ENCODE results near the gene PHEX.

The PHEX gene

DNA sequence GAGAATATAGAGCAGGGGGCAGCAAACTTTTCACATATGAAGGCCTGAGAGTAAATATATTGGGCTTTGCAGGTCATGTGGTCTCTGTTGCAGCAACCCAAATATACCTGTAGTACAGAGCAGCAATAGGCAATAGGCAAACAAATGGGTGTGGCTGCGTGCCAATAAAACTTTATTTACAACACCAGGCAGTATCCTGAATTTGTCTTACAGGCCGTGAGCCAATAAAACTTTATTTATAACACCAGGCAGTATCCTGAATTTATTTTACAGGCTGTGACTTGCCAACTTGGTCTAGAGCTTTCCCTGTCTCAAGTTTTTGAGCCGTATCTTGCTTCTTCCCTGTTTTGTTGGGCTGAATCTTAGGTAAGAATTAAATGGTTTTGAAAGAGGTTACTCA lies 118.2 kb downstream of the PHEX start:
- no peak for DNase-seq (ENCODE audit: low spot score)

DNA sequence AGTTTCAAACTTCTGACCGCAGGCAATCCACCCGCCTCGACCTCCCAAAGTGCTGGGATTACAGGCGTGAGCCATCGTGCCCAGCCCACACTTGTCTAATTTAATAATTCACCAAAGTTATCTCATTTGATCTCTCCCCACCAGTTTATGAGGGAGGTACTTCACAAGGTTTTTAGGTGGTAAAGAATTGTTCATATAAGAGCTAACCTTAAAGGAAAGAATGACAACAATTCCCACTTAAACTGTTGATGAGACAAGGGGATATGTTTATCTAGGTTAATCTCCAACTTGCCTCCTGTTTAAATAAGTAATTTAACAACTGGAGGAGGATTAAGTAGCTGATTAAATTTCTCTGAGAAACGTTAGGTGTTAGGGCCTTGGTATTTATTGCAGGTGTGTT lies 123.0 kb downstream of the PHEX start:
- no peak for DNase-seq (ENCODE audit: low spot score)

DNA sequence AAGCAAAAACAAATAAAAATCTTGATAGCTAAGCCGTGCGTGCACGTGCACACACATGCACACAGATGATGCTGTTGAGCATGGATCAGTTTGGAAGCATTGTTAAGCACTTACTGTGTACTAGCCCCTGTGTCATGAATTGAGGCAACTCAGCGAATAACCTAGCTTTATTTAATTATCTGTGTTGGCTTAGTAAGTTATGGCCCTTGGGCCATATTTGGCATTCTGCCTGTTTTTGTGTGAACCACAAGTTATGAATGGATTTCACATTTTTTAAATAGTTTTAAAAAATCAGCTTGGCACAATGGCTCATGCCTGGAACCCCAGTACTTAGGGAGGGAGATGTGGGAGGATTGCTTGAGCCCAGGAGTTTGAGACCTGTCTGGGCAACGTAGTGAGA lies 126.9 kb downstream of the PHEX start:
- DNase-seq (ENCODE audit: low spot score), result no peak

DNA sequence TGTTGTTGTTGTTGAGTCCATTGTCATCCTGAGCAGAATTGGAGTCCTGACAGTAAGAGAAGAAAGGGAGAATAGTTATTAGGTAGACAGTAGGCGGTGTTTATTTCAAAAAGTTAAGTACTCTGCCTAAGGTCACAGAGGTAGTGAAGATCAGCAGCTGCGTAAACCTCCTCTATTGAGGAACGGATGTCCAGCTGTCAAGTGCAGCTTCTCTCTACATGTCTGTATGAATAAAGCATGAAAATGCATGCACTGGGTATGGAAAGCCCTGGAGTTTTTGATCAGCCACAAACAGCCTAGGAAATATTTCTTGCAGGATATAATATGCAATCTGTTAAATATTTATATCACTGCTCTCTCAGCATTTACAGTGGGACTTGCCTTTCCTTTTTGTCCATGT lies 131.2 kb downstream of the PHEX start:
- no peak for DNase-seq (ENCODE audit: low spot score)

DNA sequence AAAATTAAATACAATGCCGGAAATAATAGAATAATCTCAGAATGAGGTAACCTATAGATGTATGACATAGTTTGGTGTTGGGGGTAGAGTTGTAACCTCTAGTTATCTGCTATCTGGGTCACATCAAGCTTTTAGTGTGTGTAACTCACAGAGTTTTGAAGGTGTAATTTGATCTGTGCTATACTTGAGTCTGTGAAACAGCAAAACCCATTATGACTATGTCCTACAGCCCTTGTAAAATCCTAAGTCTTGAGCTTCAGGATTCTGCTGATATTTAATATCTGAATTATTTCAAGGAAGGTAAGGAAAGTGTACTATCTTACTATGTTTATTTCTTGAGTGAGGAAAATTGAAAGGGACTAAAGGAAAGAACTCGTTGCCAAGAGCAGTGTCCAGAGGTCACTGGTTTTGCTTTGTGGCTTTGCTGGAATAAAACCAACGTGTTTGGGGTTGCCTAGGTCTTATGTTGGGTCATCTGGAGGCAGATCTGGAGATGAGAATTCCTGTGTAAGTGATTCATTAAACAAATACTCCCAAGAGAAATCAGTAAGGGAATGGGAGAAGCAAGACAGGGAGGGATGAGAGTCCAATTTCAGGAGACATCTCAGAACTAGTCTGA lies 132.8 kb downstream of the PHEX start:
- DNase-seq (ENCODE audit: low spot score), result no peak

DNA sequence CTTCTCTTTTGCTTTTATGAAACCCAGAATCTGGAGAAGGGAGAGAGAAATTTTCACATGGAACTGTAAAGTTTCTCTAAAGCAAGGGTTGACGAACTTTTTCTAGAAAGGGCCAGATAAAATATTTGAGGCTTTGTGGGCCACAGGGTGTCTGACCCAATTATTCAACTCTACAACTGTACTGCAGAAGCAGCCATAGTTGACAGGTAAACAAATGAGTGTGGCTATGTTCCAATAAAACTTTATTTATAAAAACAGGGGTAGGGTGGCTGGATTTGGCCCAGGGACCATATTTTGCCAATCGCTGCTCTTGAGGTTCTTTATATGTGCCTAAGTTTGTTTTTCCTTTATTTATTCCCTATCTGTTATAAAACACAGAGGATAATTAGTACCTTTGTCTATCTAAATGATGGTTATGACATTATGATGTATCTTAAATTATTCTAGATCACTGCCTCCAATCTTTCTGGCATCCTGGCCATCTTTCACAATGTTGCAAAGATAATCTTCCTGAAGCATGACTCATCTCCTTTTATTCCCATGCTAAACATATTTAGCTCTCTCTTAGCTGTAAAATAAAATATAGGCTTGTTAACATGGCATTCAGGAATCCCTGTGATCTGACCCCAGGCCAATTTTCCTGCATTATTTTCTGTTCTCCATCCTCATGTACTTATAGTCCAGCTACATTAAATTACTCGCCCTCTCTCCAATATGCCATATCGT lies 133.8 kb downstream of the PHEX start:
- DNase-seq (ENCODE audit: low spot score), result no peak

DNA sequence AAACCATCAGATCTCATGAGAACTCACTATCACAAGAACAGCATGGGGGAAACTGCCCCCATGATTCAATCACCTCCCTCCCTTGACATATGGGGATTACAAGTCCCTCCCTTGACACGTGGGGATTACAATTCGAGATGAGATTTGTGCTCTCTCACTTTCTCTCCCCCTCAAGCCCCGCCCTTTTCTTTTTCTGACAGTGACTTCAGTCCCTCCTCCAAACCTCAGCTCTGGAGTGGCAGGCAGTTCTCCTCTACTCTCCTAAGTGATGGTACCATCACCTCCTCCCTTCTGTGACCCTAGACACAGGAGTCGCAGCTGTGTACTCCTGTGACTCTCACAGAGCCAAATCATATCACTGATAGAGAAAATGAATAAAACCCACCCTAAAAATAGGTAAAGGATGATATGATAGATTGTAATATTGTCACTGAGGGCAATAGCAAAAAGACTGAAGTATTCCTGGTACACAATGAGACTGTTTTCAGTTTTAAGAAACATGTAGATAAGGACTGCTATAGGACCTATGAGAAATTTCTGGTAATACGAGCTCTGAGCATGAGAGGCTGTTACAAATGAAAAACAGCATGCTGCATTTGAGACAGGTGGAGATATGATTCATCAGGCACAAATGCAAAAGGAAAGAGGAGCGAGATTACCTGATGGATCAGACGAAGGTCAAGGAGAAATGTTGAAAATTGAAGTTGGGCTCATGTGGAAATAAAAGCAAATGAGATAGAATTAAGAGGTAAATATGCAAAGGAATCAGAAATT lies 139.3 kb downstream of the PHEX start:
- no peak for DNase-seq (ENCODE audit: low spot score)

DNA sequence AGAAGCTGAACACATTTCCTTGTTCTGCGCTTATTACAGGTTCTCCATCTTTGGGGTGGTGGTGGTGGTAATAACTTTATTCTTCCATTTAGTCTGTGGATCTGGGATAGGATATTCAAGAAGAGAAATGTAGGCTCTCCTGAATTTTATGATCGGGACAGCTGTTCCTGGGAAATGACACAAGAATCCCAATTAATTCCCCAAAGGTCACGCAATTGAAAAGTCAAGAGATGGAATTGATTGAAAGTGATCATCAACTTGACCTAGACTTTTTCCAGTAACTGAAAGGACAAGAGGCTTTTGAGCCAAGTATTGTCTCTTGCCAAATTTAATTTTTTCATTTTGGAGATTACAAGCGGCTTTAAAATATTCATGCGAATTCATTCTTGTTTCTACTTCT lies 141.8 kb downstream of the PHEX start:
- no peak for DNase-seq (ENCODE audit: low spot score)

DNA sequence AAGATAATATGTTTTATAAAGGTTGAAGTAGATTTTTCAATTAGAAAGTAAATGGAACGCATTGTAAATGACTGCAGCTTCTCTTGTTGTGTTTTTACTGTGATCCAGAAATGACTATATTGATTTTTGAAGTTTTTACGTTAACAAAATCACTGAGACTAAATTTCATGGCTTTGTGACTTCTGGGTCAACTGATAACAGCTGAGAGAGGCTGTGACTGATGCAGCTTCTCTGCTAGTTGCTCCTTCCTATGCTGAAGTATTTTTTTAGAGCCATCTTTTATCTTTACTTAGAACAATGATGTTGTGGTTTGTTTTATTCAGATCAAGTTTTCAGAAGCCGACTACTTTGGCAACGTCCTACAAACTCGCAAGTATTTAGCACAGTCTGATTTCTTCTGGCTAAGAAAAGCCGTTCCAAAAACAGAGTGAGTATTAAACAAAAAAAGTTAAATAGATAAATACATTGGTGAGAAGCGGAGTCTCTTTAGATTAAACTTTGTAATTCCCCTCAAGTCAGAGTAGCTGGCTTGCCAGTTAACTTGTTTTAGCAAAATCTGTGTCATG lies 145.9 kb downstream of the PHEX start:
- DNase-seq (ENCODE audit: low spot score), result no peak

DNA sequence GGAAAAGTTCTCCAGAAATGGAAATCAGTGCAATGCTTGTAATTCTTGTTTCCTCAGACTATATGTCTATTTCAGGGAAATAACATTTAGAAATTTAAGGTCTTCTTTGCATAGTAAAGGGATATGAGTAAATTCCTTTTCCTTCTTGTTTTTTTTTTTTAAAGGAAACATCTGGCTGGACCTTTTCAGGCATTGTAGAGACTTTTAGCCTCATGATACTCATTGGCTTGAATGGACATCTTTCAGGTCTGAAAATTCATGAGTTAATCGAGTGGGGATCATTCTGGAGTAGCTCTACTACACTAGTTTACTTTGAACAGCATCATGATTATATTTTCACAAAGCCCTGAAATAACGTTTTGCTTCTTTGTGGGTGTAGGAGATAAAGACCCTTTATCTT lies 152.0 kb downstream of the PHEX start:
- no peak for DNase-seq (ENCODE audit: low spot score)

DNA sequence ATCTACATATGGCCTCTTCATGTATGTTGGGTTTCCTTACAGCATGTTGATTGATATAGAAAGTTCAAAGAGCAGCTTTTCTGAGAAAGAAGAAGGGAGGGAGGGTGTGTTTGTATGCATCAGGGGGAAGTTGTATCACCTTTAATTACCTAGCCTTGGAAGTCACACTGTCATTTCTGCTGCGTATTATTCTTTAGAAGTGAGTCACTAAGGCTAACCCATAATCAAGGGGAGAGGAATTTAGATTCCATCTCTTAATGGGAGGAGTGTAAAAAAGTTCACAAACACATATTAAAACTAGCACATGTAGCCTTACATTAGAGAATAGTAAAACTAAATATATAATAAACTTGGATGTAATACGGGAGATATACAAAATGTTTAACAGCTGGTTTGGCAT lies 154.0 kb downstream of the PHEX start:
- DNase-seq (ENCODE audit: low spot score), result no peak

DNA sequence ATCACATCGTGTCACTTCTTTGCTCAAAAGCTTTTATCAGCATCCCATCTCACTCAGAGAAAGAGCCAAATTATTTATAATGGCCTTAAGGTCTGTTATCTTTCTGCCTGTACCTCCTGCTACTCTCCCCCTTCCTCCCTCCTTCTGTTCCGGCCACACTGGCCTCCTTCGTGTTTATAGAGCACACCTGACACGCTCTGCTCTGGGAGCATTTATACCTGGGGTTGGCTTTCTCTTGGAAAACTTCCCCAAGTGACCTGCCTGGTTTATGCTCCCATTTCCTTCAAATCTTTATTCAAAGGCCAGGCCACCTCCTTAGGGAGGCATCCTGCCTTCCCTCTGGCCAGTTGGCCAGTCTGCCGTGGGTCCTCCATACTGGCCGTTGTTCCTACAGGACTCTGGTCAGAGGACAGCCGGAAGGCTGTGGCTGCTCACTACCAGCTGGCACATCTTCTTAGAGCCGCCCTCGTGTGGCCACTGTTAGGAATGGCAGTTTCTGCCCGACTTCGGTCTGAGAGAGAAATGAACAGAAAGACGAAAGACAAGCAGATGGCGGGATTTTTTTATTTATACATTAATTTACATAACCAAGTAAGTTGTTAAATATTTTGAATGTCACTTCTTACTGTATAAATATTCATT lies 160.4 kb downstream of the PHEX start:
- DNase-seq (ENCODE audit: low spot score), result peak; percentile 52

DNA sequence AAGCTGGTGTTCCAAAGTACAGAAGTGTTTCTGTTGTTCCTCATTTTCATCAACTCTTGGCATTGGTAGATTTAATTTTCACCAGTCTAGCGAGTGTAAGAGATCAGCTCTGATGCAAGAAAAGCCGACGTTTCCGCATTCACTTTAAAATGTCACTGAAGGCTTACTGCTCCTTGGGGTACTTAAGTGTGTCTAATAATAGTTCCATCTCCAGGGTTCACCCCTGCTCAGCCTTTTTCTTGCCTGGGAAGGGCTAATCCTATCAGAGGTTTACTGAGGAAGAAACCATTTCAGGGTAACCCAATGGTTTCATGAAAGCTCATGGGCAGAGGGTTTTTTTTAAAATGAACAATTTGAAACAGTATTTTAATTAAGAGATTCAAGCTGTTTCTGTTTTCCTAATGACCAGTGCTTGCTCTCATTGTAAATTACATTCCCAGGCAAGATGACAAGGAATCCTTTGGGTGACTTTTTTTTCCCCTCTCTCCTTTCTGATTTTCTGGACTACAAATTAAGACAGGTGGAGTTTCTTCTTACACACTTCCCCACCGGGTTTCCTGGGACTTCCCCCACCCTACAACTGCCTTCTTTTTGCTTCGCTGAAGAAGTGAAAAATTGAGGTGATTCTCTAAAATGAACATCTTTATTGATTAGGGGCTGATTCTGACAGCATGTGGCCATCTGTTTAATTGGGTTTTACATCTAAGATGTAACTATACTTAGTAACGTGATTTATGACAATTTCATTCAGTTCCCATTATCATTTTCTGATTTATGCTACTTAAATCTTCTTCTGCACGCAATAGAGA lies 161.9 kb downstream of the PHEX start:
- DNase-seq (ENCODE audit: low spot score), result no peak

DNA sequence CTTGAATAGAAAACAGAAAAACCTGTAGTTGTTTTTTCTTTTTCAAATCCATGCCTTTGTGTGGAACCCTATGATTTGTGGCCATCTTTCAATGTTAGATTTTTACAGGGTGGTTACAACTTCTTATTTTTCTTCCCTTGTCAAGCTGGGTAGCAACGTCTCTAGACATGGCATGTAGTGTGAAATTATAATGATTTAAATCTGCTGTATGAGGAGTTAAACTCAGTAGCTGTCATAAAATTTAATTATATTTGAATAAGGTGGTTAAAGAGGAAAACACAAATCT lies 162.5 kb downstream of the PHEX start:
- DNase-seq (ENCODE audit: low spot score), result no peak

DNA sequence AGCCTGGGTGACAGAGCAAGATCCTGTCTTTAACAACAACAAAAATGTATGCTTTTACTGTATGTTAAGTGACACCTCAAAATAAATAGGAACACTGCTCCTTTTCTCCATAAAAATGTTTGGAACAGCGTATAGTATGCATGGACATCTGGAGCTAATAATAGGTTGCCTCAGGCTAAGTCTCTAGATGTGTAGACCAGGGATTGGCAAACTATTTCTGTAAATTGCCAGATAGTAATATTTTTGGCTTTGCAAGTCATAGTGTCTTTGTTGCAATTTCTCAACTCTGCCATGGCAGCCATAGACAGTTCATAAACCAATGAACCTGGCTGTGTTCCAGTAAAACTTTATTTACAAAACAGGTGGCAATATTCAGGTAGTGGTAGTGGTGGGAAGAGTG lies 164.0 kb downstream of the PHEX start:
- DNase-seq (ENCODE audit: low spot score), result no peak

DNA sequence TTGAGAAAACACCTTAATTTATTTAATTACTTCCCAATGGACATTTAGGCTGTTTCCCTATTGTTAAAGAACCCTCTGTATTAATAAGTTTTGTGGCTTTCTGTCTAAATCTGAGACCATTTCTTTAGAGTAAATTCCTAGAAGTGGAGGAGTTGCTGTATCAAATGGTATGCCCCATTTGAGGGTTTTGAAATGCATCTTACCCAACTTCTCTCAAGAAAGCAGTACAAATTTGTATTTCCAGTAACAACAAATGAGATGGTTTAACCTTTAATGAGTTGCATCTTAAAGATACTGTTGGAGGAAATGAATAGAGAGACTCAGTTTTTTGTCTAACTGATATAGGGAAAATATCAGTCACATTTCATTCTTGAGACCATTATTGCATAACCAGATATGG lies 170.1 kb downstream of the PHEX start:
- DNase-seq (ENCODE audit: low spot score), result no peak

DNA sequence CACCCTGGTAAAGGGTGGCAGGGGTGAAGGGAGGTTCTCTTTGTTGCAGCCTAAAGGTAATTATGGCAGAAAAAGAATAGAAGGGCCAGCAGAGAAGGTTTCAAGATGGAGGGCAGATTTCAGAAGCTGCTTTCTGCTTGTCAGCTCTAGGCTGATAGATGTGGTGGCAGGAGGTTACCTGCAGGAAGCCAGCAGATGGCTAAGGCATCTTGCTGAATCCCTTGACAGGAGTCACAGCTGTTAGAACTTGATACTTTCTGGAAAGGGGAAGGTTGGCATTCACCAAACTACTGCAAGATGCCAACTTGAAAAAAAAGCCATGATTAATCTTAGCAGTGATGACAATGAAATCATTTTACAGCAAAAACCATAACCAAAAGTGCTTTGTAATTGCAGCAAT lies 171.1 kb downstream of the PHEX start:
- DNase-seq (ENCODE audit: low spot score), result no peak

DNA sequence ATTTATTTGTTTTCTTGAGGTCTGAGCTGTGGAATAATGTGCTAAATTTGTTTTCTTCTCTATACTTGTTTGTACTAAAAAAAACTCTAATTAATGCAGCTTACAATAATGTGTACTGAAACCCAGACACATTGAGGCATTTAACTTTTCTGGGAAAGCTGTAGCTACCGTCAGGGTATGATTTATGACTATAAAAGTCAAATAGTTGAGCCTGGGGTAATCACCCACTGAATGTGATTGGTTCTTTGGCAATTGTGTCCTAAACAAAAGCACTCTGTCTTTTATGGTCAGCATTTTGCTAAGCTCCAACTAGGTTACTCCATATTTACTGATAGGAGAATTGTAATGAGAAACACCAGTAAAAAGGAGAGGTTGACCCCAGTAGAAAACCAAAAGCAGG lies 174.7 kb downstream of the PHEX start:
- DNase-seq (ENCODE audit: low spot score), result no peak

DNA sequence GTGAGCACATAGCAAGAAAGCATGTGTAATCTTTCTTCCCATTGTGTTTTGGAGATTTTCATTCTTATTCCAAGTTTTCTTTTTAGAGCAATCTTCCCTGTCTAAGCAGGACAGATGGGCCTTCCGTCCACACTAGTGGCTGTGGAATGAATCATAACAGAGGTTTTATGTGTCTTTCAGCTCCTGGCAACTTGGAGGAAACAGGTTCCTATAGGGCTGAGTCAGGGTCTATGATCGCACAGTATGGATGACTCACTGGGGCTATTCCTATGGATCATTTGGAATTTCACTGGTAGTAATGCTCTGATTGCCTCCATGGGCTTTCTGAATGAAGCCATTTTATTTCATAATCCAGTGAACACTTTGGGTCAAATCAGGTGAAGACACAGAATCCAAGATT lies 188.8 kb downstream of the PHEX start:
- peak; percentile 5 for DNase-seq (ENCODE audit: low spot score)

DNA sequence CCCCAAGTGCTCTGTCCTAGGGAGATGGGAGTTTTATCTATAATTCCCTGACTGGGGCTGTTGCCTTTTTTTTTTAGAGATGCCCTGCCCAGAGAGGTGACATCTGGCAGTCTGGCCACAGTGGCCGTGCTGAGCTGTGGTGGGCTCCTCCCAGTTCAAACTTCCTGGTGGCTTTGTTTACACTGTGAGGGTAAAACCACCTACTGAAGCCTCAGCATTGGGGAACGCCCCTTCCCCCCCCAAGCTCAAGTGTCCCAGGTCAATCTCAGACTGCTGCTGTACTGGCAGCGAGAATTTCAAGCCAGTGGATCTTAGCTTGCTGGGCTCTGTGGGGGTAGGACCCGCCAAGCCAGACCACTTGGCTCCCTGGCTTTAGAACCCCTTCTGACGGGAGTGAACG lies 202.3 kb downstream of the PHEX start:
- no peak for DNase-seq (ENCODE audit: low spot score)

DNA sequence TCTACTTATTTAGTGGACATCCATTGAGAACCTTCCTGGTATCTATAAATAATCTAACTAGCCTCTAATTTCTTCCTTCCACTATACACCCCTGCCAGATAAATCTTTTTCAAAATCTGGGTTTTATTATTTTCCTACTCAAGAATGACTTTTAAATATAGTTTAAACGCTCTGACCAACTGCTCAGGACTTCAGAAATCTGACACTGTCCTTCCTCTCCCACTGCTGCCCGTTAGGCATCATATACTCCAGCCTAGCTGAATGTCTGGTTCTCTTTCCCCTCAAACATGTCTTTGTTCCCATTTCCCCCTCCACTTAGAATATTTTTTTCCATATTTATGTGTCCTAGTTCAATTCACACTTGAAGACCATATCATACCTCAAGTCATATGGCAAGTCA lies 205.4 kb downstream of the PHEX start:
- DNase-seq (ENCODE audit: low spot score), result no peak

DNA sequence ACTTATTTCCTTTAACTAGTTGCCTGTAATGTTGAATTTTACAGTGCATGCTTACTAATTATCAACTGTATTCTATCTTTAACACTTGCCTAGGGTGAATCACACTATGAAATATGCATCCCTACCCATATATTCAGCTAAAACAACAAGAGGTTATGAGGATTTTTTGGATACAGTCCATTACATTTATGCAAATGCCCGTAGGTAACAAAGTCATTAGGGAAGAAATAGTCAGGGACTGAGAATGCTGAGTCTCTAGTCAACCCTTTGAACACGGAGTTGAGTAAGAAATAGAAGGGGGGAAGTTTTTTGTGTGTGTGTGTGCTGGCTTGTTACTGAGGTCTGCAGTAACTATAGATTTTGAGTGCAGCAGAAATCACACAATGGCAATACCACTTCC lies 214.5 kb downstream of the PHEX start:
- DNase-seq (ENCODE audit: low spot score), result no peak

Measured in SW480 (cell line).